HEK293 (cell line): ENCODE data around the gene ANKRD53.

Source experiments
- CTCF ChIA-PET: fragments of 350-600 bp; formaldehyde crosslinking; extraction: SDS; loops from one replicate; lab custom pipeline; 2021; ENCODE audit warnings: antibody characterized with exemption; lab: Yijun Ruan, JAX
- POLR2A ChIA-PET: fragments of 300-600 bp; formaldehyde crosslinking; extraction: SDS; loops from one replicate; lab custom pipeline; 2020; ENCODE audit warnings: antibody characterized with exemption, inconsistent platforms; lab: Yijun Ruan, JAX
- H3K27ac ChIP-seq: fragments of 200-500 bp; sonication (Bioruptor generic); 2 replicates; pipeline ENCODE4 v1.5.1; 2014; ENCODE audit warnings: low read depth, low read length, control low read depth, inconsistent platforms; ENCODE audit errors: extremely low read depth
- H3K36me3 ChIP-seq, 2 experiments: fragments of 200-500 bp in 1 of 2; sonication (Bioruptor generic) in 1 of 2; 1 replicate in 1 of 2; 2 replicates in 1 of 2; pipeline ENCODE4 v1.5.1; 2014 to 2017; ENCODE audit warnings: inconsistent platforms in 2 of 2, low read length in 2 of 2; ENCODE audit not compliant: control insufficient read depth in 2 of 2, insufficient read depth in 1 of 2
- H3K4me1 ChIP-seq: fragments of 200-500 bp; sonication (Bioruptor generic); 2 replicates; pipeline ENCODE4 v1.5.1; 2014; ENCODE audit warnings: mild to moderate bottlenecking, low read length, inconsistent platforms; ENCODE audit not compliant: control insufficient read depth, insufficient read depth
- H3K4me3 ChIP-seq: 2 replicates; pipeline ENCODE4 v1.5.1; 2011; ENCODE audit warnings: low read depth, mild to moderate bottlenecking, control low read depth, low read length, moderate library complexity
- H3K9me3 ChIP-seq: fragments of 200-500 bp; sonication (Bioruptor generic); 2 replicates; pipeline ENCODE4 v1.5.1; 2014; ENCODE audit warnings: low read depth, low read length, inconsistent platforms; ENCODE audit not compliant: control insufficient read depth, insufficient read depth
- GLI2 ChIP-seq: fragments of 450-650 bp; formaldehyde crosslinking; IDR thresholded peaks from 2 replicates; pipeline ENCODE4; 2017; ENCODE audit warnings: missing biosample characterization, missing genetic modification characterization, low read depth, borderline replicate concordance
- KLF16 ChIP-seq: fragments of 450-650 bp; formaldehyde crosslinking; IDR thresholded peaks from 2 replicates; pipeline ENCODE4 v1.5.1; 2017; ENCODE audit warnings: missing biosample characterization, missing genetic modification characterization
- REPIN1 ChIP-seq: fragments of 450-650 bp; formaldehyde crosslinking; IDR thresholded peaks from 2 replicates; pipeline ENCODE4 v1.5.1; 2017; ENCODE audit warnings: missing biosample characterization, missing genetic modification characterization, low read depth
- ZNF16 ChIP-seq: fragments of 450-650 bp; formaldehyde crosslinking; IDR thresholded peaks from 2 replicates; pipeline ENCODE4 v1.5.1; 2016; ENCODE audit warnings: low read depth, missing biosample characterization, missing genetic modification characterization
- ZNF169 ChIP-seq: fragments of 450-650 bp; formaldehyde crosslinking; IDR thresholded peaks from 2 replicates; pipeline ENCODE4 v1.5.1; 2016; ENCODE audit warnings: missing biosample characterization, missing genetic modification characterization
- ZNF211 ChIP-seq: fragments of 450-650 bp; formaldehyde crosslinking; IDR thresholded peaks from 2 replicates; pipeline ENCODE4 v1.5.1; 2016; ENCODE audit warnings: low read depth, missing biosample characterization, missing genetic modification characterization
- ZNF239 ChIP-seq: fragments of 450-650 bp; formaldehyde crosslinking; IDR thresholded peaks from 2 replicates; pipeline ENCODE4 v1.5.1; 2016; ENCODE audit warnings: missing biosample characterization, missing genetic modification characterization
- ZNF280C ChIP-seq: fragments of 450-650 bp; formaldehyde crosslinking; IDR thresholded peaks from 2 replicates; pipeline ENCODE4 v1.5.1; 2016; ENCODE audit warnings: missing biosample characterization, missing genetic modification characterization
- ZNF341 ChIP-seq: fragments of 450-650 bp; formaldehyde crosslinking; IDR thresholded peaks from 2 replicates; pipeline ENCODE4; 2016; ENCODE audit warnings: low read depth, missing biosample characterization, missing genetic modification characterization
- ZNF501 ChIP-seq: fragments of 450-650 bp; formaldehyde crosslinking; IDR thresholded peaks from 2 replicates; pipeline ENCODE4 v1.5.1; 2016; ENCODE audit warnings: missing biosample characterization, missing genetic modification characterization
- ZNF530 ChIP-seq: fragments of 450-650 bp; formaldehyde crosslinking; IDR thresholded peaks from 2 replicates; pipeline ENCODE4 v1.5.1; 2016; ENCODE audit warnings: low read depth, missing biosample characterization, missing genetic modification characterization
- ZNF621 ChIP-seq: fragments of 450-650 bp; formaldehyde crosslinking; IDR thresholded peaks from 2 replicates; pipeline ENCODE4 v1.5.1; 2017; ENCODE audit warnings: missing biosample characterization, missing genetic modification characterization
- ZNF701 ChIP-seq: fragments of 450-650 bp; formaldehyde crosslinking; IDR thresholded peaks from 2 replicates; pipeline ENCODE4 v1.5.1; 2016; ENCODE audit warnings: missing biosample characterization, missing genetic modification characterization
- ZSCAN16 ChIP-seq: fragments of 450-650 bp; formaldehyde crosslinking; IDR thresholded peaks from 2 replicates; pipeline ENCODE4 v1.5.1; 2016; ENCODE audit warnings: missing biosample characterization, missing genetic modification characterization
- TF ChIP-seq, protein P1 (sequence below): IDR thresholded peaks from 2 replicates; pipeline ENCODE4 v1.6.1; 2011; ENCODE audit warnings: mild to moderate bottlenecking, low read depth, low read length, borderline replicate concordance
- TF ChIP-seq, protein P2 (sequence below): fragments of 450-650 bp; formaldehyde crosslinking; IDR thresholded peaks from 2 replicates; pipeline ENCODE4 v1.5.0; 2017; ENCODE audit warnings: missing biosample characterization, missing genetic modification characterization, borderline replicate concordance
- TF ChIP-seq, protein P3 (sequence below): fragments of 450-650 bp; formaldehyde crosslinking; IDR thresholded peaks from 2 replicates; pipeline ENCODE4 v1.5.1; 2016; ENCODE audit warnings: missing biosample characterization, missing genetic modification characterization
- TF ChIP-seq, protein P4 (sequence below): fragments of 450-650 bp; formaldehyde crosslinking; IDR thresholded peaks from 2 replicates; pipeline ENCODE4 v1.5.1; 2016; ENCODE audit warnings: missing biosample characterization, missing genetic modification characterization
- TF ChIP-seq, protein P5 (sequence below): fragments of 450-650 bp; formaldehyde crosslinking; IDR thresholded peaks from 2 replicates; pipeline ENCODE4 v1.5.1; 2016; ENCODE audit warnings: missing biosample characterization, missing genetic modification characterization

The ANKRD53 gene

GRCh38 chr2:71006323-71006722, 27.9 kb downstream of the ANKRD53 start:
- Histone ChIP-seq H3K4me3 (no peak overlapping the region), H3K27ac (no peak overlapping the region), H3K9me3 (no peaks in the 10 kb centered on the region), H3K36me3 (no peaks in the 10 kb centered on the region), H3K4me1 (no peaks in the 10 kb centered on the region)
- POLR2A ChIA-PET: no interaction called here
- CTCF ChIA-PET: interaction anchor here (0.7 kb wide), 1 partner anchor 147 kb away, joined by 4 read pairs; no protein-coding TSS in a partner anchor
- TF ChIP-seq ZNF701 (no peak), REPIN1 (tag by site-specific recombination) (no peak)
- TF ChIP-seq, protein P1, sequence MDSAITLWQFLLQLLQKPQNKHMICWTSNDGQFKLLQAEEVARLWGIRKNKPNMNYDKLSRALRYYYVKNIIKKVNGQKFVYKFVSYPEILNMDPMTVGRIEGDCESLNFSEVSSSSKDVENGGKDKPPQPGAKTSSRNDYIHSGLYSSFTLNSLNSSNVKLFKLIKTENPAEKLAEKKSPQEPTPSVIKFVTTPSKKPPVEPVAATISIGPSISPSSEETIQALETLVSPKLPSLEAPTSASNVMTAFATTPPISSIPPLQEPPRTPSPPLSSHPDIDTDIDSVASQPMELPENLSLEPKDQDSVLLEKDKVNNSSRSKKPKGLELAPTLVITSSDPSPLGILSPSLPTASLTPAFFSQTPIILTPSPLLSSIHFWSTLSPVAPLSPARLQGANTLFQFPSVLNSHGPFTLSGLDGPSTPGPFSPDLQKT: no peak

- TF ChIP-seq ZNF280C (no peak), ZNF211 (tag by site-specific recombination) (no peak), ZNF501 (tag by site-specific recombination) (no peak), ZNF341 (tag by site-specific recombination) (no peak), GLI2 (tag by site-specific recombination) (no peak), ZNF621 (tag by site-specific recombination) (no peak), ZNF239 (no peak), KLF16 (tag by site-specific recombination) (no peak), ZNF530 (tag by site-specific recombination) (no peak), ZSCAN16 (tag by site-specific recombination) (no peak), ZNF169 (no peak), ZNF16 (tag by site-specific recombination) (no peak)
- TF ChIP-seq, protein P2, sequence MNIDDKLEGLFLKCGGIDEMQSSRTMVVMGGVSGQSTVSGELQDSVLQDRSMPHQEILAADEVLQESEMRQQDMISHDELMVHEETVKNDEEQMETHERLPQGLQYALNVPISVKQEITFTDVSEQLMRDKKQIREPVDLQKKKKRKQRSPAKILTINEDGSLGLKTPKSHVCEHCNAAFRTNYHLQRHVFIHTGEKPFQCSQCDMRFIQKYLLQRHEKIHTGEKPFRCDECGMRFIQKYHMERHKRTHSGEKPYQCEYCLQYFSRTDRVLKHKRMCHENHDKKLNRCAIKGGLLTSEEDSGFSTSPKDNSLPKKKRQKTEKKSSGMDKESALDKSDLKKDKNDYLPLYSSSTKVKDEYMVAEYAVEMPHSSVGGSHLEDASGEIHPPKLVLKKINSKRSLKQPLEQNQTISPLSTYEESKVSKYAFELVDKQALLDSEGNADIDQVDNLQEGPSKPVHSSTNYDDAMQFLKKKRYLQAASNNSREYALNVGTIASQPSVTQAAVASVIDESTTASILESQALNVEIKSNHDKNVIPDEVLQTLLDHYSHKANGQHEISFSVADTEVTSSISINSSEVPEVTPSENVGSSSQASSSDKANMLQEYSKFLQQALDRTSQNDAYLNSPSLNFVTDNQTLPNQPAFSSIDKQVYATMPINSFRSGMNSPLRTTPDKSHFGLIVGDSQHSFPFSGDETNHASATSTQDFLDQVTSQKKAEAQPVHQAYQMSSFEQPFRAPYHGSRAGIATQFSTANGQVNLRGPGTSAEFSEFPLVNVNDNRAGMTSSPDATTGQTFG: no peak
- TF ChIP-seq, protein P3, sequence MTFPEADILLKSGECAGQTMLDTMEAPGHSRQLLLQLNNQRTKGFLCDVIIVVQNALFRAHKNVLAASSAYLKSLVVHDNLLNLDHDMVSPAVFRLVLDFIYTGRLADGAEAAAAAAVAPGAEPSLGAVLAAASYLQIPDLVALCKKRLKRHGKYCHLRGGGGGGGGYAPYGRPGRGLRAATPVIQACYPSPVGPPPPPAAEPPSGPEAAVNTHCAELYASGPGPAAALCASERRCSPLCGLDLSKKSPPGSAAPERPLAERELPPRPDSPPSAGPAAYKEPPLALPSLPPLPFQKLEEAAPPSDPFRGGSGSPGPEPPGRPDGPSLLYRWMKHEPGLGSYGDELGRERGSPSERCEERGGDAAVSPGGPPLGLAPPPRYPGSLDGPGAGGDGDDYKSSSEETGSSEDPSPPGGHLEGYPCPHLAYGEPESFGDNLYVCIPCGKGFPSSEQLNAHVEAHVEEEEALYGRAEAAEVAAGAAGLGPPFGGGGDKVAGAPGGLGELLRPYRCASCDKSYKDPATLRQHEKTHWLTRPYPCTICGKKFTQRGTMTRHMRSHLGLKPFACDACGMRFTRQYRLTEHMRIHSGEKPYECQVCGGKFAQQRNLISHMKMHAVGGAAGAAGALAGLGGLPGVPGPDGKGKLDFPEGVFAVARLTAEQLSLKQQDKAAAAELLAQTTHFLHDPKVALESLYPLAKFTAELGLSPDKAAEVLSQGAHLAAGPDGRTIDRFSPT (tag by site-specific recombination): no peak
- TF ChIP-seq, protein P4, sequence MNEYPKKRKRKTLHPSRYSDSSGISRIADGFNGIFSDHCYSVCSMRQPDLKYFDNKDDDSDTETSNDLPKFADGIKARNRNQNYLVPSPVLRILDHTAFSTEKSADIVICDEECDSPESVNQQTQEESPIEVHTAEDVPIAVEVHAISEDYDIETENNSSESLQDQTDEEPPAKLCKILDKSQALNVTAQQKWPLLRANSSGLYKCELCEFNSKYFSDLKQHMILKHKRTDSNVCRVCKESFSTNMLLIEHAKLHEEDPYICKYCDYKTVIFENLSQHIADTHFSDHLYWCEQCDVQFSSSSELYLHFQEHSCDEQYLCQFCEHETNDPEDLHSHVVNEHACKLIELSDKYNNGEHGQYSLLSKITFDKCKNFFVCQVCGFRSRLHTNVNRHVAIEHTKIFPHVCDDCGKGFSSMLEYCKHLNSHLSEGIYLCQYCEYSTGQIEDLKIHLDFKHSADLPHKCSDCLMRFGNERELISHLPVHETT (tag by site-specific recombination): no peak
- TF ChIP-seq, protein P5, sequence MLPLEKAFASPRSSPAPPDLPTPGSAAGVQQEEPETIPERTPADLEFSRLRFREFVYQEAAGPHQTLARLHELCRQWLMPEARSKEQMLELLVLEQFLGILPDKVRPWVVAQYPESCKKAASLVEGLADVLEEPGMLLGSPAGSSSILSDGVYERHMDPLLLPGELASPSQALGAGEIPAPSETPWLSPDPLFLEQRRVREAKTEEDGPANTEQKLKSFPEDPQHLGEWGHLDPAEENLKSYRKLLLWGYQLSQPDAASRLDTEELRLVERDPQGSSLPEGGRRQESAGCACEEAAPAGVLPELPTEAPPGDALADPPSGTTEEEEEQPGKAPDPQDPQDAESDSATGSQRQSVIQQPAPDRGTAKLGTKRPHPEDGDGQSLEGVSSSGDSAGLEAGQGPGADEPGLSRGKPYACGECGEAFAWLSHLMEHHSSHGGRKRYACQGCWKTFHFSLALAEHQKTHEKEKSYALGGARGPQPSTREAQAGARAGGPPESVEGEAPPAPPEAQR (tag by site-specific recombination): no peak
- no peaks in the 10 kb centered on the region for H3K4me1 ChIP-seq
- CTCF ChIA-PET: interaction anchor here (0.7 kb wide), 1 partner anchor 147 kb away, joined by 4 read pairs; no protein-coding TSS in a partner anchor
- no peaks in the 10 kb centered on the region for H3K36me3 ChIP-seq
- no peaks in the 10 kb centered on the region for H3K9me3 ChIP-seq
- no peak overlapping the region for H3K27ac ChIP-seq
- no peak overlapping the region for H3K4me3 ChIP-seq
- POLR2A ChIA-PET: no interaction called here
These were observed 28.7 kb downstream of the ANKRD53 start for GRCh38 chr2:71006955-71007799.
